Hematopoietic multipotent progenitor cell treated with erythropoietin and hydrocortisone succinate and interleukin-3 and kit ligand, for 15 days (in vitro differentiated cells): Measurements from ENCODE around the gene SLC9C2.

ENCODE experiments used
- DNase-seq: peaks from one replicate; pipeline ENCODE4 v3.0.0-alpha.2; 2015; ENCODE audit warnings: low spot score

Gene SLC9C2

GRCh38 chr1:173451981-173452380 is 150.9 kb downstream of the SLC9C2 start:
- no peak for DNase-seq
